ENCODE data around the gene ZNF324.
"Not testable (repeated sequence)": the region's sequence is repeated elsewhere in the genome, so short reads cannot be mapped to it uniquely, and the experiment has no call there.

The ZNF324 gene

DNA sequence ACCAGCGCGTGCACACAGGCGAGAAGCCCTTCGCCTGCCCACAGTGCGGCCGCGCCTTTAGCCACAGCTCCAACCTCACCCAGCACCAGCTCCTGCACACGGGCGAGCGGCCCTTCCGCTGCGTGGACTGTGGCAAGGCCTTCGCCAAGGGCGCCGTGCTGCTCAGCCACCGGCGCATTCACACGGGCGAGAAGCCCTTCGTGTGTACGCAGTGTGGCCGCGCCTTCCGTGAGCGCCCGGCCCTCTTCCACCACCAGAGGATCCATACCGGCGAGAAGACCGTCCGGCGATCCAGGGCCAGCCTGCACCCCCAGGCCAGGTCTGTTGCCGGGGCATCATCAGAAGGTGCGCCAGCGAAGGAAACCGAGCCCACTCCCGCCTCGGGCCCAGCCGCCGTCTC is 4.9 kb downstream of the ZNF324 start:
- DNase-seq (ENCODE audit: low read depth, low spot score): no peak

DNA sequence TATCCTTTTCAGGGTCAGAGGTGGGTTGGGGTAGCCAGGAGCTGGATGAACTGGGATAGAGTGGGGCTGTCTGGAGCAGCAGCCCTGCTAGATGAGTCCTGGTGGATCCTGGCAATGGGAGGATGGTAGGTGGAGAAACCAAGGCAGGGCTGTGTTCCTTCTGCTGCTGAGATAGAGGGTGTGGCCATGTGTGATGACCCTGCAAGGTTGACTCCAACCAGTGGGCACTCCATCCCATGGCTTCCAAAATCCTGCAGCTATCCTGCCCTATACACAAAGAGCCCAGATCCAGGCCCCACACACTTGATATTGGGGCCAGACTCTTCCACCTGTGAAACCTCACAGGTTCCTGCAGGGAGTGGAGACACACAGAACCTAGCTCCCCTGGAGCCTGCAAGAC is 6.9 kb downstream of the ZNF324 start:
- no peak for DNase-seq (ENCODE audit: low read depth, low spot score)

DNA sequence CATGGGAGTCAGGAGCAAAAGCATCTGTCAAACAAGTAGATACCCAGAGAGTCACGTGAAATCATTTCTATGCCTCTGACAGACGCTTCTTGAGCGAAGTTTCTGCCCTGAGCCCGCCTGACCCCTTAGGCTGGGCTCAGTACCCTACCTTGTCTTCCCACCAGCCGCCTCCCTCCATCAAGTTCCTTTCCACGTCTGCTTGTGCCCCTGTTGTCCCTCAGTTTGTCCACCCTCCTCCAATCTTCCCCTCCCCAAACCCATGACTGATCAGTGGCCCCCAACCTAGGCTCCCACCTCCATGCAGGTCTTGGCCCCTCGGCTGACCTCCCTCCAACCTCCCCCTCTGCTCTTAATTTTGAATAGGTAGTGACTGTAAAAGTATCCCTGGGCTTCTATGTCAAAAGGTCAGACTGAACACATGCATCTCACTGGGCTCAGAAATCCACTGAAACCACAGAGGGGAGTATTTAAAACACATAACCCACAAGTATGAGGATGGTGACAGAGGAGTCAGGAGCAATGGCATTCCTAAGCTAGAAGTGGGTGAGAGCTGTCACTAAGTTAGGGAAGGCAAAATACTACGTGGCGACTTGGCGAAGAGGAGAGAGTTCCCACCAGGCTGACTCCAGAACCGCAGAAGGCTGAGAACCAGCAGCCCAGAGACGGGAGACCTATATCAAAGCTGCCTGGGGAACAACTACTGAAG is 7.6 kb downstream of the ZNF324 start:
- DNase-seq (ENCODE audit: low read depth, low spot score): no peak

DNA sequence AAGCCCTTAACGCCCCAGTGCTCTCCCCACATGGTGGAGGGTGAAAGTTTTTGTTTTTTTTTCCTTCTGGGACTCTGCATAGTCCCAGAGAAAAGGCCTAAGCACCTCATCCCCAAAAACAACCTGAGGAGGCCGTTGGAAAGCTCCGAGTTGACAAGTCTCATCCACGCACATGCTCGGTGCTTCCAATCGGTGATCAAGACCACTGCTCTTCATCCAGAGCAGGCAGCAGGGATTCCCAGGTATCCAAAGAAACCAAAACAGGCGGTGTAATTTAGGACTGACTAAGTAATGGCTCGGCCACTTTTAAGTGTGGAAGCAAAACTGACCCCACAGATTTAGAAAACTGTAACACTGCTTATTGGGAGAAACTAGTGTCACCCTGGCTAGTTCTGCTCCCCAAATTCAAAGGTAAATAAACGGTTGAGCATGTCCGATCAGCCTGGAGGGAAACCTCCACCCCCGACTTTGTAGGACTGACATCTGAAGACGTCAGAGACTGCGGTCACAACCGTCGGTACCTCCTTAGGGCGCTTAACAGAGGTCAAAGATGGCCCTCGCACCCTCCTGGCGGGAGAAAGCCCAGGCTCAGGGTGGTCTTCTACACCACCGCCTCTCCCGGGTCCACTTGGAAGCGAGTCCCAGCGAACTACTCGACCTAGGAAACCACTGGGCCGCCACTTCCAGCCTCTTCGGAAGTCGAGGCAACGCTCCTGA is 8.3 kb downstream of the ZNF324 start:
- DNase-seq (ENCODE audit: low read depth, low spot score): no peak

DNA sequence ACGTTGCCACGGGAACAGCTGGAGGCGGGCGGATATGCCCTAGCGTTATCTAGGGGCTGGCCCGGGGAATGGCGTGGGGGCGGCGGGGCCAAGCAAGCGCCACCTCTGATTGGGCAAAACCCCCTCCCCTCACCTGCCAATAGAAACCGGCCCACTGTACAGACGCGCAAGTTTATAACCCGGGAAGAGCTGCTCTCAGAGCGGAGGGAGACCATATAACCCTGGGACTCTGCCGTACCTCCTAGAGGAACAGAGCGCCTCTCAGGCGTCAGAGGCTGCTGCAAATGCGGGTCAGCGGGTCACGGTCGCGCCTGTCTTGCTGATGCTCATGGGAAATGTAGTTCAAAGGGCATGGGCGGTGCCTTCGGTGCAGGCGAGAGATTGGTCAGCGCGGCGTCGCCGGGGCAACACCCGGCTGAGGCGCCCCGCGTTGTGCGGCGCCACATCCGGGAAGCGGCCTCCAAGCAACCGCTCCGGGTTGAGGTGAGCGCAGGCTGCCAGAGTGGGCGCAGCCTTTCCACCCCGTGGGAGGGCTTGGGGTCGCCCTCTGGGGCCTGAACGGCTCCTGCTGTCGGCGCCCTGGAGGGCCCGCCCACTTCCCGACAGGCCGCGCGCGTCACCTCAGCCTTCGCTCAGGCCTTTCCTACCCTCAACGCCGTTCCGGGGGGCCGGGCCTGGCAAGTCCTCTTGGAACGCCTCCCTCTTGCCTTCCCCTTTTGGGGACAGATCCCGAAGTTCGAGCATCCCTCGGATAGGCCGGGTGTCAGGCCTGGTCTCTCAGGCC is 9.0 kb downstream of the ZNF324 start, which contains the start of gene ZNF446:
TSS of gene ZNF446 (plus strand) at position 639 of the 784 bp plus-strand sequence. CDS start 867 bp downstream, outside the sequence.
- peak; percentile 89 for DNase-seq (ENCODE audit: low read depth, low spot score)

DNA sequence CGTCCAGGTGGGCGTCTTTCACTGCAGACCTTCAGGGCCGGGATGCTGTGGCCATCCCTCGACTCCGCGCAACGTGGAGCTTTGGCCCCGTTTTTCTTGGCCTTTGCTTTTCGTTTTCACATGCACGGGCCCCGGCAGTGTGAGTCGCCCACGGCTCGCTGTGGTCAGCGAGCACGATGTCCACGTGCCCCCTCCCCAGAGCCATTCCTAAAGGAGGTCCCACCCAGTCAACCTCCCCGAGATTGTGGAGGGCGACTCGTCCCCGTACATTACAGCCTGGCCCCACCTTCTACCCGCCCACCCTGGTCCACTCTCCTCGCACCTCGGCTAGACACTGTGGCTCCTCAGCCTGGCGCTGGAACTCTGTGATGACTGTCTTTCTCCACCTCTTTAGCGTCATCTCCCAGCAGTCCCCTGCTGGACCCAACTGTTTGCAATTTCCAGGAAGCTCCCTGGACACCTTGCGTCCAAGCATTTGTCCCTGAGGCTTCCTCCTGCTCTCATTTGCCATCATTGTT is 9.7 kb downstream of the ZNF324 start:
- DNase-seq (ENCODE audit: low read depth, low spot score): no peak

DNA sequence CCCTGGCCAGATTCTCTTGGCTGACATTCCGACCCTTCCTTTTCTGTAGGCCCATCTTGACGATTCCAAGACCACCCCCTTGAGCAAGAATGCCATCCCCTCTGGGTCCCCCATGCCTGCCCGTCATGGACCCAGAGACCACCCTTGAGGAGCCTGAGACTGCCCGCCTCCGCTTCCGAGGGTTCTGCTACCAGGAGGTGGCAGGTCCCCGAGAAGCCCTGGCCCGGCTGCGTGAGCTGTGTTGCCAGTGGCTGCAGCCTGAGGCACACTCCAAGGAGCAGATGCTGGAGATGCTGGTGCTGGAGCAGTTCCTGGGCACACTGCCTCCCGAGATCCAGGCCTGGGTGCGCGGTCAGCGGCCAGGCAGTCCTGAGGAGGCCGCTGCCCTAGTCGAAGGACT is 10.2 kb downstream of the ZNF324 start:
- no peak for DNase-seq (ENCODE audit: low read depth, low spot score)

DNA sequence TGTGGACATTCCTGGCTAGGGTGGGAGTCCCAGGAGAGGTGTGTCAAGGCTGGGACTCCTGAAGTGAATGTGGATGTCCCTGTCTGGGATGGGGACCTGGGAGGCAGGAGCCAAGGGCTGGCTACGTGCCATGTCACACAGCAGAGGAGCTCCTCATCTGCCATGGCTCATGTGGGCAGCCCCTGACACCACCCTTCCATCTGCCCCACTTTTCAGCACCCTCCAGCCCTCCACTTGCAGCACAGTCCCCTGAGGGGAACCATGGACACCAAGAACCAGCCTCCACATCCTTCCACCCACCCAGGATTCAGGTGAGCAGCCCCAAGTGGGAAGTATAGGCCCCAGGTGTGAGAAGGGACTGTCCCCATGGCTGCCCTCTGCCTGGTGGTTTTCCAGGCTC is 11.0 kb downstream of the ZNF324 start:
- no peak for DNase-seq (ENCODE audit: low read depth, low spot score)

DNA sequence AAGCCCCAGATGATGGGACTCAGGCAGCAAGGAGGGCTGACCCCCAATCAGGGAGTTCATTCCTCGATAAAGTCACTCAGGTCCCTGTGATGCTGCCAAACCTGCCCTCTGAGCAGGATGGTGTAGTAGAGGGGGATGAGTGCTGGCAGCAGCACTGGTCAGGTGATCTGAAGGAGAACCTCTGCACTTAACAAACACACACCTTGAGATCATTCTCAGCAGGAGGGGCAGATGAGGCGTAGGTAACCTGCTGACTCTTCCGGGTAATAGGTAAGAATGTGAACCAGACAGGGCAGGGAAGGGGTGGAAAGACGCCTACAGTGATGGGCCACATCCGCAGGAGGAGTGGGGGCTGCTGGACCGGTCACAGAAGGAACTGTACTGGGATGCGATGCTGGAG is 12.4 kb downstream of the ZNF324 start:
- DNase-seq (ENCODE audit: low read depth, low spot score): no peak

DNA sequence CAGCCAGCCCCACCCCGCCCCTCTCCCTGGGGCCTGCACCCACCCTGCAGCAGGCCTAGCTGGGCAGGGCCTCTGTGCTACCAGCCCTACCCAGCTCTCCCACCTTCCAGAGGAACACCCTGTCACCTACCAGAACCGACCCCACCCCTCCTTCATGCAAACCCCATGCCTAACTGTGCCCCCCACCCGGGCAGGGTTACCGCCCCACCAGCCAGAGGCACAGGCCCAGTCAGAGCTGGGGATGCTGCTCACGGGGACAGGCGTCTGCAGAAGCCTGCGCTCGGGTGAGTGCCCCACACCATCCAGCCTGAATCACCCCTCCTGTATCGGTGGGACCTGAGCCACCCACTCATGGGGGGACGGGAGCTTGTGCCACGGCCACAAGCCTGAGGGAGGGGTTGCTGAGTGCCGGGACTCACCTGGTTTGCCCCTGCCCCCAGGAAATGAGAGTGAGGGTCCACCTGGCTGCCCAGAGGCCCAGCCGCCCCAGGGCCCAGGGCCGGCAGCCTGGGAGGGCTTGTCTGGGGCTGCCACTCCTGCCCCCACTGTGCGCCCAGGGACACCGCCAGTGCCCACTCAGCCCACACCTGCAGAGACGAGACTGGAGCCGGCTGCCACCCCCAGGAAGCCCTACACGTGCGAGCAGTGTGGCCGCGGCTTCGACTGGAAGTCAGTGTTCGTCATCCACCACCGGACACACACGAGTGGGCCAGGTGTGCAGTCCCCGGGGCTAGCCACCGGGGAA is 13.0 kb downstream of the ZNF324 start:
- no peak for DNase-seq (ENCODE audit: low read depth, low spot score)

DNA sequence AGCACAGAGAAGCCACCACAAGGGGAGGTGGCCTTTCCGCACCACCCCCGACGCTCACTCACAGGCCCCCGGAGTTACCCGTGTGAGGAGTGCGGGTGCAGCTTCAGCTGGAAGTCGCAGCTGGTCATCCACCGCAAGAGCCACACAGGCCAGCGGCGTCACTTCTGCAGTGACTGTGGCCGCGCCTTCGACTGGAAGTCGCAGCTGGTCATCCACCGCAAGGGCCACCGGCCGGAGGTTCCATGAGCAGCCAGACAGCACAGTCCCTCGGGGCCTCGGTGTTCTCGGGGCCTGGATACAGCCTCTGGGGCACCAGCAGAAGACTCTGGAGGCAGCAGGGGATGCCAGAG is 13.6 kb downstream of the ZNF324 start:
- no peak for DNase-seq (ENCODE audit: low read depth, low spot score)

DNA sequence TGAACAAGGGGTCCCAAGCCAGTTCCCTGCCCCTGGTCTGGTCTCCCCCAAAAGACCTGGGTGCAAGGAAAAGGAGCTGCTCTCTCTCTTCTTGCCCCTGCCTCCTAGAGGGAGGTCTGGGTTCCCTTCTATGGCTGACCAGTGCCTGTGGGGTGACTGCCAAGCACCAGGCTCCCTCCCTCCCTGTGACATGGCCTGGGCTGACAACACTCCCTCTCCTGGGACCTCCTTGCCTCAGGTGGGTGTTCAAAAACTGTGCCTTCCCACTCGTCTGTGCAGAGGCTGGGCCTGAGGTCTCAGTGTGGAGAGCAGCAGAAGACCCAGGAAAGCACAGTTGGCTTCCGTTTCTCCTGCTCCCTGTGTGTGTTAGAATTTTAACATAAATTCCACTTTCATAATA is 14.0 kb downstream of the ZNF324 start:
- DNase-seq (ENCODE audit: low read depth, low spot score): no peak

DNA sequence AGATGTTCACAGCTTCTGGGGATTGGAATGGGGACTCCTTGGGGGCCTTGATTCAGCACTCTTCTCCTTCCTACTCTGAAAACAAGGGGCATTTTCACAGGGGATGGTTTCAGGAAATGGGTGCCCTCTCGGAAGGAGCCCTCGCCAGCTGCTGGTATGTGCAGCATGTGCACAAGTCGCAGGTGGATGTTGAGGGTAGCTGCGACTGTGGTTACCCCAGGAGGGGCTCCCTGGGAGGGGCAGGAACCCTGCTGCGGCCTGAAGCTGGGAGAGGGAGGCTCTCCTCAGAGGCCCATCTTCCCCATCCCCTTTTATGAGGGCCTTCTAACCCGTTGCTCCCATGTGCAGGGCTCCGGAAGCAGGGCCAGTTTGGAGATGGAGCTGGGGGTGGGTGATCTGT is 15.5 kb downstream of the ZNF324 start:
- DNase-seq (ENCODE audit: low read depth, low spot score): no peak

DNA sequence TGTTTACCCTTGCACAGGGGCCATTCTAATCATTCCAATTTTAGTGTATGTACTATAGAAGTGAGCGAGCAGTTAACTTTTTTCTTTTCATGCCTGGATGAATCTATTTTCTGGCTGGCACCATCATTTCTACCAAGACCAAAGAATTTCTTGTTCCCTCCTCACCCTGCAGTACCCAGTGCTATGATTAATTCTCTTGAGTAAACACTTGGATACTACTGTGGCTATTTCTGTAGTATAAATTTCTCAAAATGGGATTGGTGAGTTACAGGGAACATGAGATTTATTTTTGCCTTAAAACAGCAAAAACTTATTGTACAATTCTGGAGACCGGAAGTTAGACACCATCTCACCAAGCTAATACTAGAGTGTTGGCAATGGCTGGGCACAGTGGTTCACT is 16.9 kb downstream of the ZNF324 start:
- DNase-seq (ENCODE audit: low read depth, low spot score): no peak

DNA sequence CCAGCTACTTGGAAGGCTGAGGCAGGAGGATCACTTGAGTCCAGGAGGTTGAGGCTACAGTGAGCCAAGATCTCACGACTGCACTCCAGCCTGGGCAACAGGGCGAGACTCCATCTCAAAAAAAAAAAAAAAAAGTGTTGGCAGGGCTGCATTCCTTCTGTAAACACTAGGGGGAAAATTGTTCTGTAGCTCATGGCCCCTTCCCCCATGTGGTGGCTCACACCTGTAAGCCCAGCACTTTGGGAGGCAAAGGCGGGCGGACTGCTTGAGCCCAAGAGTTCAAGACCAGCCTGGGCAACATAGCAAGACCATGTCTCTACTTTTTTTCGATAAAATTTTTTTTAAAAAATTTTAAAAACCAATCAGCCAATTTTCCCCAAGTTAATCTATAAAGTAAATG is 17.5 kb downstream of the ZNF324 start:
- not testable (repeated sequence) for DNase-seq (ENCODE audit: low read depth, low spot score)

DNA sequence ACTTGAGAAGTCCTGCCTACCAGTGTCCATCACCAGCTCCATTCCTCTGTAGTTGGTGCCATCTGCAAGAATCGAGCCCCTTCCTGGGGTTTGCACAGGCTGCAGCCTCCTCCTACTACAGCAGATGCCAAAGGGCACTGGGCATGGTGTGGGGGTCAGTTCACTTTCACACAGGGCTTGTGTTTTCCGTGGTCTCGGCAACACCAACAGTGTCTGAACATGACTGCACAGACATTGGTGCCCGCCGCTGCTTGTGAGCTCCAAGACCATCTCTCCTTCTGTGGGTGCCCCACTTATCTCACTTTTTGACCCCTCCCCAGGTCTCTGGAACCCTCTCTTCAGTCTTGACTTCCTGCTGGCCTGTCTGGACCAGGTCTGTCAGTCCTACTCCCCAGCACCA is 24.5 kb downstream of the ZNF324 start:
- no peak for DNase-seq (ENCODE audit: low read depth, low spot score)

DNA sequence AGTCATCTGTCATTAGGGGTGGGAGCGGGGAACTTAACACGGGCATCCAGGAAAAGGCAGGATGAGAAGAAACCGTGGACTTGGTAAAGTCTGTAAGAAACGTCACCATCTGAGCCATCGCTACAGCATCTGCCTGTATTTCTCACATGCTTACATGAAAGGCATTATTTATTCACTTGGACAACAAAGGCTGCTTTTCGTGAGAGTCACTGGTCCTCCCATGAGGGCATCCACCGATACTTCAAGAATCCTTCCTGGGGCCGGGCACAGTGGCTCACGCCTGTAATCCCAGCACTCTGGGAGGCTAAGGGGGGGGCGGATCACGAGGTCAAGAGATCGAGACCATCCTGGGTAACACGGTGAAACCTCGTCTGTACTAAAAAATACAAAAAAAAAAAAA is 25.4 kb downstream of the ZNF324 start:
- no peak for DNase-seq (ENCODE audit: low read depth, low spot score)

DNA sequence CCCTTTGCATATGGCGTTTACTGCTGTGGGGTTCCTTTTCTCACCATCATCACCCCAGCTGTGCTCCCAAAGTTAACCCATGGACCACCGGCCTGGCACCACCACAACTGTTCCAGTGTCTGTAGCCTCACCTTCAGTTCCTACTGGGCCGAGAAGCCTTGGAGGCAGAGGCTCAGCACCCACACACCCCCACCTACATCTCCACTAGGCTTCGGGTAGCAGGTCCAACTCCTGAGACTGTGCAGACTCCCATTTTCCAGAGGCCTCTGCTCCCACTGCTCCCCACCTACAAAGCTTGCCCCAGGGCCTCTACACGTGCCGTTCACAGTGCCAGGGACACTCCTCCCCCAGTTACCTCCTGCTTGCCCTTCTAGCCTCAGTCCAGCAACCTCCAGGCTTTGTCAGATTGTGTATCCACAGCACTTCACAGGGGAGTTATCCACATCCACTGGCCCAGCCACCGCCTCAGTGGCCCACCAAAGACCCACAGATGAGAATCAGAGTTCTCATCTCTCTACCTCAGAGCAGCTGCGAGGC is 30.8 kb downstream of the ZNF324 start:
- no peak for DNase-seq (ENCODE audit: low read depth, low spot score)

DNA sequence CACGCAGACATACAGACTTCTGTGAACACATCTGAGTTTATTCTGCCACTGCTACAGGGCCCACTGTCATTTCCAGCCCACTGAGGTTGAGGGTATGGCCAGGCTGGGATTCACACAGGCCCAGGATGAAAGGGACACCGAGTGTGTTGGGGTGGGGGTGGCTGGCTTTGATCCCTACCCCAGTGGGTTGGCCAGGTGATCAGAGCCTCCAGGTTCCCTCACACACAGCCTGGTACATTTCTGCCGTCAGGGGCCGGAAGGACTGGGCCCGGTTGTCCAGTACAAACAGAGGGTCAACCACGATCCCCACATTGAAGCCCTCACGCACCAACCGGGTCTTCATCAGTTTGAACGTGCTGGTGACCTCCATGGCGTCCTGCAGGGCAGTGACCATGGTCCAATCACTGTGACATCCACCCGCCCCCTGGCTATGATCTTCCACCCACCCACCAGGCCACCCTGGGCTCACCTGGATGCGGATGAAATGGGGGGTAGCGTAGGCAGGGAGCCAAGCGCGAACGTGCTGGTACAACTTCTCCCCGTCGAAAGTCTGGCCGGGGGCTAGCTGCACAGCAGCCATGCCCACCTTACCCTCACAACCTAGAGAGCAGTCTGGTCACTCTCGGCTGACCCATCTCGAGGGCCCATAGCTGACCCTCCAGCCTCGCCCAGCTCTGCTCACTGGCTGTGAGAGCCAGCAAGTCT is 31.6 kb downstream of the ZNF324 start:
- DNase-seq (ENCODE audit: low read depth, low spot score): no peak

DNA sequence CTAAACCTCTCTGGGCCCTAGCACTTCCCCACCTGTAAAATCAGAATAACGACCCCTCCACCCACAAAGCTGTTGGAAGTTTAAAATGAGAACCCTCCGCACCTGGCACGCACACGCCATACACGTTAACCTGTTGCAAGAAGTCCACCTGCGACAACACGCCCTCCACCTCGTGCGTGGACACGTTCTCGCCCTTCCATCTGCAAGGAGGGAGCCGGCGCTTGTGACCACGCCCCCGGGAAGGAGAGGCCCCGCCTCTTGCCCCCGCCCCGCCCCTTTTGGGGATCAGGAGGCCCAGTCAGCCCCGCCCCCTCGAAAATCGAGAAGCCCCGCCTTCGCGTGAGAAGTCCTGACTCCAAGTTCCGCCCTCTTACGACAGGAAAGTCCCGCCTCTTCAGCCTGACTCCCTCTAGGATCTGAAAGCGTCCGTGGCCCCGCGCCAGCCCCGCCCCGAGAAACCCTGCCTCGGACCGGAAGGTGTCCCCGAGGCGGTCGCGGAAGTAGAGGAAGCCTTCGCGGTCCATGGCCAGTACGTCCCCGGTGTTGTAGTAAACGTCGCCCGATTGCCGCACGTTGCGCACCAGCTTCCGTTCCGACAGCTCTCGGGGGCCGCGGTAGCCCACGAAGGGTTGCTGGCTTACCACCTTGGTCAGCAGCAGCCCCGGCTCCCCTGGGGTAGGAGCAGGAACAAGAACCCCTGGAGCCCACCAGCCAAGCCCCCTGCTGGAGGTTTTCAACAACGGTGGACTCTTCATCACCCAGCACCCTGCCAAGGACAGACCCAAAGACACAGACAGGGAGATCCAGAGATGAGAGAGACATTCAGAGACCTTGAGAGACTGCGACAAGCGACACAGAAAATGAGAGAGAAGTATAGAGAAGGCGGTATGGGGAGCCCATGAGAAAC is 32.4 kb downstream of the ZNF324 start:
- peak; percentile 94 for DNase-seq (ENCODE audit: low read depth, low spot score)
